HUDEP-2 (cell line): Measurements from ENCODE around the gene AUTS2.

Experiments used
- DNase-seq, 76 experiments: peaks; one replicate each; lab custom pipeline; 2025; ENCODE audit not compliant: unreplicated experiment in 76 of 76; lab: John Stamatoyannopoulos, UW

AUTS2 gene

DNA sequence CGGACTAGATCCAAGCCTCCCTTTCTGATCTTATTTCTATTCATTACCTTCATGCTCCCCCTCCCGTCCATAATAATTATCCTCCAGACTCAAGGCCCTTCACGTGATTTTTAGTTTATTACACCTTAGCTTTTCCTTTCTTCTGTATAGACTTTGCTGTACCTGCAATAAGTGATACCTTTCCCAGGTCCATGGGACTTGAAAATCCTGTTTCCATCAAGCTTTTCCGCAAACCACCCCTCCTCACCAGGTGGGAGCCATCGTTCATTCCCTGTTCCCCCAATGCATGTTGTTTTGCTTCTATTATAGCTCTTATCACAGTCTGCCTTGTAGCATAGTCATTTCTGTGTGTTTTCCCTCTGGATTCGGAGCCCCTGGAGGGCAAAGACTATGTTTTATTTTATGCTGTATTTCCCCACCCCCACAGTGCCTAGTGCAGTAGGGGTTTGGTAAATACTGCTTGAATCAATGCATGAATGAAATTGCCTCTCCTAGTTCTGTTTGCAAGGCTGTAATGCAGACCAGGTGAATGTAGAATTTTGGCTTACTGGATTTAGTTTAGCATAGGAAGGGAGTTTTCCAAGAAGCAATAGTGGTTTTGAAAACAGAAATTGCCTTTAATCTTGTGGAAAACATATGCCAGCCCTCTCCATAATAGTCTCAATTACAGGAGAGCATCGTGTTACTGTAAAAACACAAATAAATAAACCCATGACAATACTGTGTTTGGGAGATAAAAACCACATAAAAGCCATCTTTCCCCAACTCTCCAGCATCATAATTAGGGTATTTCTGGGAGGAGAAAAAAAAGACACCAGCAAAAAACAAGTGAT is 213.4 kb downstream of the AUTS2 start:
- DNase-seq = no peak

DNA sequence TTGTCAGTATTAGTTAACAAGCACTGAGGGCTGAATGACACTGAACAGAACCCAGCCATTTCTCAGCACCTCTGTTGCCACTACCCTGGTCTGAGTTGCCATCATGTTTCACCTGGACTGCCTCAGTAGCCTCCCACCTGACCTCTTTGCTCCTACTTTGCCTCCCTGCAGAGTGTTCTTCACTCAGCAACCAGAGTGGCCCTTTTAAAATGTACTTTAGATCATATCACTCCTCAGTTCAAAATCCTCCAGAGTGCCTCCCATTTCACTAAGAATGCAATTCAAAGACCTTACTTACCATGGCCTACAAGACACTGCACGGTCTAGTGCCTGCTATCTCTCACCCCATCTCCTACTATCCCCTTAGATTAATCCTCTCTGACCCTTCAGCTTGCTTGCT is 214.5 kb downstream of the AUTS2 start:
- DNase-seq = no peak

DNA sequence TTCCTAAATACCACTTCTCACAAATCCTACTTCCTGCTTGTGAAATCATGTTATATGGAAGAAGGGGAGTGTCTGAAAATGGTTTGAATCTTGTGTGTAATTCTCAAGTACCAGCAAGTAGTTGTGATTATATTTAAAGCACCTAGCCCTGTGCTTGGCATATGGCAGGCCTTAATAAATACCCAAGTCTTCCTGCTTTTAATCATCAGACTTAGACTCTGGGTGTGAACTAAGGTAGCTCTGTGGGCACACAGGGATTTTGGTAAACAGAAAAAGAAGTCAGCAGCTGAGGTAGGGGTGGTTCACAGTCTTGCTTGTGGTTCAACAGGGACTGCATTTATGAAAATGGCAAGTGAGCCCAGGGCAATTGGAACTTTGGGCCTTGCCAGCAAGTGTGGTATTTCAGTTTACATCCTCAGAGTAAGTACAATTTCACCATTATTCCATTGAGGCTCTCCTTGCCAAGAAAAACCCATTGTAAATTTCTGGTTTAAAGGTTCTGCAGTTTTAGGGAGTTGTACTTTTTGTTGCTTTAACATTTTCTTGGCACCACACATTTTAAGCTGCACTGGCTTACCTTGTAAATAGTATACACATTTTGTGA is 215.5 kb downstream of the AUTS2 start:
- DNase-seq = no peak

DNA sequence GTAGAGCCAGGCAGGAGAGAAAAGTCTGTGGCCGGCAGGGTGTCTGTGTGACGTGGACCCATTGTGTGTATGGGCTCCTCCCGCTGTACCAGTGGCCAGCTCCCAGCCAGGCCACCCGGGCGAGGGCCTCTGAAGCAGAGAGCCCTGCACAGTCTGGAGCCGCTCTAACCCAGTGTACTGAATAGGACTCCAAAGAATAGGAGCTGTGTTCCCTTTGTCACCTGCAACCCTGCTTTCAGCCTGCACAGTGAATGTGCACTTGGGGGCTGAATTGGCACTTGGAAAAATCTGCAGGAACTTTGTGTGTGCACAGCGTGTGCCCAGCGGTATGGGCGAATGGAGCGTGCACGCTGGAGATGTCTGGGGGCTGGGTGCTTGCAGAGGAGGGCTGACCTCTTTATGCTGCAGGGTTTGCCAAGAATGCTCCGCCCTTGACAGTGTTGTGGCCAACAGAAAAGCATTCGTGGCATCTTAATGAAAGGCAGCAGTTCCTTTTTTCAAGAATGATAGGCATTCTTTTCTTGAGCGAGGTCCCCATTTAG is 216.2 kb downstream of the AUTS2 start:
- DNase-seq = no peak

DNA sequence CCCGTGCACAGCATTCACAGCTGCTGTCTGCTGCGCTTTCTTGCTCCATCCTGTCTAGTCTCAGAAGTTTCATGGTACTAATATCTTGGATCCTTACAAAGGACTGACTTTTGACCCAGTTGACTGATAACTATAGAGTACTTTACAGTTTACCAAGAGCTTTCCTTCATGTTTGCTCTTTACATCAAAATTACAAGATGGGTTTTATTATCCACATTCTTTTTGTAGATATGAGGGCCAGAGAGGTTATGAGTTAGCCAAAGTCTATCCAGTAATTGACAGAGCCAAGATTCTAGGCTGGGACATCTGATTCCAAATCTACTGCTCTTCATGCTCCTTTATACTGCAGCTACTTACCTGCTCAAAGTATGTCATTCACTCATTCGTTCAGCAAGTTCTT is 218.2 kb downstream of the AUTS2 start:
- DNase-seq = no peak

DNA sequence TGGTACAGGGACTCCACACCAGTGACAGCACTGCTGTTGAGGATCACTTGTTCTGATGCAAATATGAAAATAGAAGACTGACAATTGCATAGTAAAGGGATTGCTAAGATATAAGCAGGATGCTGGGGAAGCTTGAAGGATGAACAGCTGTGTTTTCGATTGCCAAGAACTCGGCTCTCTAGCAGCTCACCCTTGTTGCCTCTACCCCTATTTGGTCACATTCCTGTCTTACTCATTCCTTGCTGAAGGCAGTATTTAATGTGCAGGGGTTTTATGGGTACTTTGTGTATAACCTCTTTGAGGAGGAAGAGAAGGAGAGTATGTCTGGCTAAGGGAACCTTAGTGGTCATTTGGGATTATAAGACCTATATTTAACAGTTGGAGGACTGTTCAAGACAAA is 218.8 kb downstream of the AUTS2 start:
- DNase-seq = no peak

DNA sequence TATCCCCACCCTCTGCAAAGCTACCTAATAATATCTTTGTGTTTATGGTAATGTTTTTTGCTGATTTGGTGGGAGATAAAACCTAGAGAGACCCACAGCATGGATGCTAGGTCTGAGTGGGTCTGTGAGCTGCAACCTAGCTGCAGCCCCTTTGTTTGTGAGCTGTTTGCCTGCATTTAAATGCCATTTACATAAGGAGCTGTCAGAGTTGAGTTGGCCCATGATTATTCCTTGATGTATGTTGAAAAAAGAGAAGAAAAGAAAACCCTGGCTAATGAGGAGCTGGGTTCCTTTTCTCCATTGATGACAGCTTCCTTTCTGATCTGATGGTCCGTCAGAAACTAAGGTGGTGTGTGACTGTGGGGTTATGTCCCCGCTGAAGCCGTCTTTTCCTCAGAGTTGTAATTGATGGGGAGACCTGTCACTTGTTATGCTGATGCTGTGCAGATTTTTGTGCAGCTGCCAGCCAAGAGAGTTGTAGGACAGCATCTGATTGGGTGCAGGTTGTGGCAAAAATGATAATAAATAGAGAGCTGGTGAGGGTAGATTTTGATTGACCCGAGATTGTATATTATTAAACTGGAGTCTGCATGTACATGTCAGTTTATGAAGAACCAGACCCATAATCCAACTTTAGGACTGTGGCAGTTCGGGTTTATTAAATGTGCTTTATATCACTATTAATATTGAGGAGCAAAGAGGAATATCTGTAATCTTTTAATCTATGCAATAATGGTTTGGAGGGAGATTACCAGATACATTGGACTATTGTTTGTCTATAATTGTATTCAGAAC is 219.8 kb downstream of the AUTS2 start:
- DNase-seq = no peak

DNA sequence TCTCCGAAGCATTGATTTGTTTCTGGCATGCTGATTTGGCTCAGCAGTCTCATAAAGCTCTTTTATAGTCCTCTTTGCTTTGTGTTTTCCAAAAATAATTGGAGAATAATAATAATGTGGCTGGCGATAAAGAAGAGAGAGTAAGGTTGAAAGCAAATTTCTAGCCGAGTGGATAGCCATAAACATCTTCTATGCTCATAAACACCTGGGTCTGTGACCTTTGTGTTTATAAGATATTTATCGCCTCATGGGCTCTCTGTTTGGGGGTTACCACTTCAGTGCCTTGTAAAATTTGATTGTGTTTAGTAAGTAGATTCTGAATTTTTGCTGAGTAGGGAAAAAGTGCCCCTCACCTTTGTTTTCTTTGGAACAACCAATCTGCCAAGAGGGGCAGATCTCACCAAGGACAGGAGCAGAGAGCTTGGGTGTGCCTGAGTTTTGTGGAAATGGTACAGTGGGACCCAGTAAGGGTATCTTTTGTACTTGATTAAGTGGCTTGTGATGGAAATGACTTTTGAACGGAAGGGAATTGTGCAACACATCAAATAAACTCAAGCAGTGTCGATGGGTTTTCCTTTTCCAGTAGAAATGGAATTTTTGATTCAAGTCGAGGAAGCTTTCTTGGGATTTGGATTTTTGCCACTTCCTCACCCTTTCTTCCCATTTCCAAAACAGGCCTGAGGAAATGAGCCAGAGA is 220.5 kb downstream of the AUTS2 start:
- no peak for DNase-seq

DNA sequence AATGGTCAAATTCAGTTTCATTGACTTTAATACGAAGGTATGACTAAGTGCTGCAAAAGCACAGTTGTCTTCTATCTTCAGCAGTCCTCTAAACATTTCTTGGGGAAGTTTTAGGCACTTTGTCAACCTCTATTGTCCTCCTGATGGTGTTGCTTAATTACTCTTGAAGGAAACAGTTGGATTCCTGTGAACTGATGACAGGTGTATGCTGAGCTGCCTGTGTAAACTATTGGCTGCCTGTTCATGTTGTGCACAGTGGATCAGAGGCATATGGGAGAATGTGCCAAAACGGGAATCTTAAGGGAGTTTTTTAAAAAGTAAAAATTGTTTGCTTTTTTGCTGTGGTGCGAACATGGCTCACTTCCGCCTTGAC is 221.0 kb downstream of the AUTS2 start:
- no peak for DNase-seq

DNA sequence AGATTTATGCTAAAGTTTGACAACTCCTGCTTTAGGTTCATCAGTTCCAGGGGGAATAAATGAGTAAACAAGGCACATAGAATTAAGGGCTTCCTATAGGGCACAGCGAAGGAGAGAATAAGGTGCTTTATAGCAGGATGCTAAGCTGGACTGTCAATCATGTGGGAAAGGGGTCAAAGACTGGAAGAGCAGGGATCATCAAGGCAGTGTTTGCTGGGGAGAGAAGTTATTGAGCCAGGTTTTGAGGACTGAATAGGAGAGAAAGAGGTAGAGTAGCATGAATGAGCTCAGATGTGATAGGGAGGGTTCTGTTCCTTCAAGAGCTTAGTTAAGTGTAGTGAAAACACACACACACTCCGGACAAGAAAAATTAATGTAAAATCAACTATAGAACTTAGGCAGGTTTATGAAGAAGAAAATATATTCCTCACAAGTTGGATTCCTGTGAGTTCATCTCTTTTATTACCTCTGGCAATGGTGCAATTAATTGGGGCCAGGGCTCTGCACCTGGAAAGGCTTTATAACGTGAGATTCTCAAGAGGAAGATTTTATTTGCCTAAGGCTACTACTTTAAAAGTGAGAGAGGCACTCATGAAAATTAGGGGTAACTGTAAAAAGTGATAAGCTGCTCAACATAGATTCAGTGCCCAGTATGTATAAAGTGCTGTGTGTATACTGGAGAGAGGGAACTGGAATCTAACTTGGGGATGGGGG is 222.4 kb downstream of the AUTS2 start:
- no peak for DNase-seq

DNA sequence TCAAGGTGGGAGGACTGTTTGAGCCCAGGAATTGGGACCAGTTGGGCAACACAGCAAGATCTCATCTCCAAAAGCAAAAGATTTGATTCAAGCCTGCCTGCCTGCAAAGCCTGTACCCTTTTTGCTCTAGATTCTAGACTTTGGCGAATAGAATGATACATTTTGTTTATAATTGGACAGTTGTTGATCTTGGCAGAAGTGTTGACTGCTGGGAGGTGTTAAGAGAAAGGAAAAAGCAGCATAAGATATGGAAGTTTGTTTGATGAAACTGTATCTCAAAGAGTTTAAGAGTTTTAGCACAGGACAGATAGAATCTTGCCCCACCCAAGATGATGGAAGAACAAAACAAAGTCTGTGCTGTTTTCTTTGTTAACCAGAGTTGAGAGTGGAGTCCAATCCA is 224.1 kb downstream of the AUTS2 start:
- DNase-seq = no peak

DNA sequence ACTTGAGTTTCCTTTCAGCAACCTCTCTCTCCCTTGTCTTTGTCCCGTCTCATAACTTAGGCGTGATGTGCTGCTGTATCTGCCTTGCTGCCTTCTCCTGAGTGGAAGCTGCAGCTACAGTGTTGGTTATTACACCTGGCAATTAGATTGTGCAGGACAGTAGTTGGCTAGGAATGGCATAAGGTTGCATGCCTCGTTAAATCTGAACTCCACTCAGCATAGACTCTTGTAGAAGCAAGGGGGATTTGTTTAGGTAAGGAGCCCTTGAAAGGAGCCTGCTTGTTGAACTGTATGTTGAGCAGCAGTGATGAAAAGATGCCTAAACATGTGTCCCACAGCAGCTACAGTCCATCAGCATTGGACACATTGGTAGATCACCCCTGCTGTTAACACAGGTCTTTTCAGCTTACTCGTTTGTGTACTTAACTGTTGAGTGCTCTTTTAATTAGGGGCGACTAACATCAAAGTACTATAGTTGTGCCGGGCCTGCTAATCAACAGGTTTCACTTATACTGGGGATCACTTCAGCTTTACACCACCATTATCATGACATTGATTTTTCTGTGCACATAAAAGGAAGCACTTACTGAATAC is 225.0 kb downstream of the AUTS2 start:
- DNase-seq = no peak

DNA sequence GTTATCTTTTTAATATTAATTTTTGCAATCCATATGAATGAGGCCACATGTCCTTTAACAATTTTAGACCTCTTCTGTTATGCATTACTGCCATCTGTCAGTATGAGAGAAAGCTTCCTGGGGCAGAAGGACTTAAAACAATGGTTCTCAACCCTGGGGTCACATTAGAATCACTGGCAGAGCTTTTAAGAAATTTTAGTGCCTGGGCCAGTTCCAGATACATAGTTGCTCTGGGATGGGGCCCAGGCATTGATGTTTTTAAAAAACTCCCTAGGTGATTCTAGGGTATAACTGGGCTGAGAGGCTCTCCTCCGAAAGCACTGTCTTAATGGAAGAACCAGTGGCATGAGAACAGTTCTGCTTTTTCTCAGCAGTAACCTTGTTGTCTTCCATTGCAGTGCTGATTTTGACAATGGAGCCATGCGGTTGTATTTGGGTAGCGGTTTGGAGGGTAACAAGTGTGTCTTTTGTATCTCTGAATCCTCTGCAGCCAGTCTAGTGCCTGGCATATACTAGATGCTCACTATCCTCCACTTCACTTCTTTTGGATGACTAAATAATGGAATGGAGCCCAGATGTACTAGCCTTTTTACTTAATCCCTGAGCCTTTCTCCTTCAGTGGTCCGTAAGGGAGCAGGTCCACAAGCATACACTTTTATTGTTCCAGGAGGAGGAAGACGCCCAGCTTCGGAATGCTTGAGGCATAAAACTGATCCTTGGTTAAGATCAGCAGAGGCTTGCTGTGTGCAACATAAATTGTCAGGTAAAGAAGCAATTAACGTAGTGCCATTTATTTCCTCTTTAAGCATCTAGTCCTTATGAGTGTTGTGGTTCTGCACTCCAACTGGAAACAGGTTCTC is 227.1 kb downstream of the AUTS2 start:
- no peak for DNase-seq

DNA sequence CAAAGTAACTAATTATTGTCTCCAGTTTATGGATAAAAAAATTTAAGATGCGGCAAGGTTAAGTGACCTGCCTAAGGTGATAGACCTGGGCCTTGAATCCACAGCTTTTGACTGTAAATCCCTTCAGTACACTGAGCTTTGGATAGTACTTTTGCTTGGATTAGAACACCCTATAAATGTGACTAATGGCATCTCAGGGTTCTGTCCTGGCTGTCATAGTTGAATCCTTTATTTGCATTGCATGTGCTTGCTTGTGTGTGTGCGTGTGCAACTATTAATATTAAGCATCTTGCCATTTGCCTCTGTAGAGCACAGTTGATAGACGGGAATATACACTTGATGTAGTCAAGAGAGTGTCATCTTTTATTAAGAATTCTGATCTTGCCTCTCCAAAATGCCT is 228.0 kb downstream of the AUTS2 start:
- DNase-seq = no peak

DNA sequence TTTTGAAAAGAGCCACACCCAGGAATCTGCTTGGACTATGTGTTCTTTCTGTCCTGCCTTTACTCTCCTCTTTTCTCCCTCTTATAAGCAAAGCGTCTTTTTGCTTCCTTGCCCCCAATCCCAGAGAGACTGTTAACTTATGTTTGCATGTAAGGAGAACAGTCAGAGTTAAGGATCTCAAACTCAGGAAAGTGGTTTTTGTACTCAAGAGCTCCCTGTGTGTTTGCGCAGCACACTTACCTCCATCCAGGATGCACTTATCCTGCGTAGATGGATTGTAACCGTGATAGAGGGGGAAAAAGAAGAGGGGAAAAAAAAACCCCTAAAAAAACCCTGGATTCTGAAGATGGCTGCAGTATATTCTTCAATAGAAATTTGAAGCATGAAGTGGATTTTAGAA is 228.9 kb downstream of the AUTS2 start:
- no peak for DNase-seq

DNA sequence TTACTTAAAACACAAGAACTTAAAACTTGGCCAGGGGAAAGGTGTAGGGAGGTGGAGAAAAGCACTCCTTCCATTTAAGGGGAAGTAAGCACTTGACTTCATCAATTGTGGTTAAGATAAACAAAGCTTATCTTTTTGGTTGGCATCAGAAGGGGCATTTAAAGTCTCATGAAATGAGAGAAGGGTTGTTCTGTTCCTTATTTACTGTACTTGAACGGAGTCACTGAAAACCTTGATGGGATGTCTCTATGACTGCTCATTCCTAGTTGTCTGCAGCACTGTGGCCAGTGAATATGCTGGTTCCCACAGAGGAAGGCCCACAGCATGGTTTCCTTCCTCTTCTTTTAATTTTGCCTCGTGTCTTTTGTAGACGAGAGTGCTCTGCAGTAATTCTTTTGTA is 229.3 kb downstream of the AUTS2 start:
- peak in 3 of 76 experiments; percentile 1 to 30 (median 5) for DNase-seq

DNA sequence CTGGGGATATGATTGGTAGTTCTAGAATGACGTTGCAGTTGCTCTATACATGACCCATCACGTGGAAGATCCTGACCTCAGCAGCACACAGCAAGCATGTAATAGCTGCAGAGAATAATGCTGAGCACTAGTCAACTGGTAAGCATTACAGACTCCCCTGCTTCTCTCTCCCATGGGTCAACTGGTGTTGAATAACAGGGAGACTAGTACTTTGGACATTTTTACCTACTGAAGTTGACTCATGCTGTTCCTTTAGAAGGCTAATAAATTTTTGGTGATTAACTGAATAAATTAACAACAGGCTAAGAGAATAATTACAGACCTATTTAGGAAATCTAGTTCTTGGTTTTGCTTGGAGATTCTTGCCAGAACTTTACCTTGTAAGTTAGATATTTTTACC is 234.1 kb downstream of the AUTS2 start:
- DNase-seq = no peak

DNA sequence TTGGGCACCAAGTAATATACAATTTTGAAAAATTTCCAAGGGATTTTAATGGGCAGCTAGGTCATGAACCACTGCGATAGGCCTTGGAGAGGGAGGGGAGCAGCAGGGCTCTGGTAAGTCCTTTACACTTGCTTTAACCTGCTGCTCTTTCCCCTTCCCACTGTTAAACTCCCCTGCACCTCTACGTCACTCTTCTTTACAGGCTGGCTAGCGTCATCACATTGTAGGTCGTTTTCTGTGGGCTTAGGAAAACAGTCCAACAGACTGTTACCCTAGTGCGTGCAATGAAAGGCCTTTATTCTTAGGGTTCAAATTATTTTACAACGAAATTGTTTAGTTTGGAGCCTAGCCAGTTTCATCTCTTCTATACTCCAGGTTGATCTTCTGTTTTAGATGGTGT is 235.7 kb downstream of the AUTS2 start:
- no peak for DNase-seq

DNA sequence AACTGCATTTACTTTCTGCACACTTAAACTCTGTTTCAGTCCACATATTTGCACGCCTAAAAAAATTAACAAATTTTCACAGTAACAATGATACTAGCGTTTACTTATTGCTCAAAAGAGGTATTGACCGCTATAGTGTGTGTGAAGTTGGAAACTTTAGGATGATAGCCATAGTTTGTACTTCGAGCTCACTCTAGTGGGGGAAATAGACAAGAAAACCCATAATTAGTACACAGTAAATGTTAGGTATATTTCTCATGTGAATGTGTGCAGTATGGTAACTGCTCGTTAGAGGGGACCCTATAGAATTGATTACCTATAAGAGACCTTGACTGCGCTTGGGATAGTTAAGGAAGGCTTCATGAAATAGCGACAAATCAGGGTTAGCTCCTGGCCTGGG is 238.4 kb downstream of the AUTS2 start:
- DNase-seq = no peak
